PC-9 (cell line): ENCODE data around the gene PRSS50.

Experiments used
- CTCF ChIP-seq: fragments of 200-600 bp; sonication (generic); conservative IDR thresholded peaks from 2 replicates; pipeline ENCODE4 v1.6.1; 2017; ENCODE audit warnings: mixed run types, antibody characterized with exemption, mild to moderate bottlenecking, moderate library complexity
- EZH2 ChIP-seq: fragments of 200-600 bp; sonication (generic); IDR thresholded peaks from 2 replicates; pipeline ENCODE4 v1.8.0; 2017; ENCODE audit warnings: antibody characterized with exemption, low read depth

GRCh38 chr3:46679681-46680080 is 38.0 kb downstream of the PRSS50 start:
- TF ChIP-seq CTCF (no peak), EZH2 (no peak)
